Stimulated activated naive CD4-positive, alpha-beta T cell (primary cell): Measurements from ENCODE around the gene AHNAK2.
"Not testable (repeated sequence)": the region's sequence is repeated elsewhere in the genome, so short reads cannot be mapped to it uniquely, and the experiment has no call there.

ENCODE experiments used
- DNase-seq, 6 experiments: peaks; one replicate each; lab custom pipeline; 2025; lab: John Stamatoyannopoulos, UW

AHNAK2 gene

DNA sequence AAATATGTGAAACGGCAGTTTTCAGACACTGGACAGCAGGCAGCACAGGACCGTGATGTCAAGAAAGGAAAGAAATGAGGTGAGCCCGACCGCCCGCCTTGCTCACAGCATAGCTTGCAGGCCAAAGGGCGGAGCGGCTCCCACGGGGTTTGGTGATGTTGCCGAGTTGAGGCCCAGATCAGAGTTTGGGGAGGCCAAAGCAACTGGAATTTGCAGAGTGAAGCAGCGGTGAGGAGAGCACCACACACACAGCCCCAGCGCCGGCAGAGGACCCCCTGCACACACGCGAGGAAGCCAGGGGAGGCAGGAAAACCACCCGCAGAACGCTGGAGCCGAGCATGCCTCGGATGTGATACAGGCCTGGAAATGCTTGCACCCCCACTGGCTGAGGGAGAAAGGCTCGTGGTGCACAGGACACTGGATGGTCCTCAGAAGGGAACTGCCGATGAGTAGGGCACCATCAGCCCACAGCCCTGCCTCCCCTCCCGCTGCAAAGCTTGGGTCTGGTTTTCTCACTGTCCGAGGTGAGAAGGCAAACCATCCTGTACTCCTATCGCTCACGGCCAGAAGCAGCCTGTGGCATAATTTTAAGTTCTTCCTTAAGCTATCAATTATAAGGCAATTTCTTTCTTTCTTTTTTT, 79.2 kb downstream of the AHNAK2 start:
- DNase-seq: no peak

DNA sequence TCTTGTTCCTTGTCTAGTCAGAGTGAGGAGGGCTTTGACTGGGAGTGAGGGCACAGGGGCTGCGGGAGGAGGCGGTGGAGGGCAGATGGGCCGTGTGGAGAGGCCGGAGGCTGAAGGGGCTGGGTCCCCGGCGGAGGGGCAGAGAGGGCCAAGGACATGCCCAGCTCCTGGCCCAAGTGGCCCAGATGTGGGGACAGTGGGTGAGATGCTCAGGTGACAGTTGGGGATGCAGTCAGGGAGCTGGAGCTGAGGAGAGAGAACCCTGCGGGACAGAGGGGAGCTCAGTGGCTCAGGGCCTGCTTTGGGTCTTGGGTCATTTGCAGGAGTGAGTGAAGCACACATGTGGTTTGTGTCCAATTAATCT, 80.0 kb downstream of the AHNAK2 start:
- DNase-seq: no peak

DNA sequence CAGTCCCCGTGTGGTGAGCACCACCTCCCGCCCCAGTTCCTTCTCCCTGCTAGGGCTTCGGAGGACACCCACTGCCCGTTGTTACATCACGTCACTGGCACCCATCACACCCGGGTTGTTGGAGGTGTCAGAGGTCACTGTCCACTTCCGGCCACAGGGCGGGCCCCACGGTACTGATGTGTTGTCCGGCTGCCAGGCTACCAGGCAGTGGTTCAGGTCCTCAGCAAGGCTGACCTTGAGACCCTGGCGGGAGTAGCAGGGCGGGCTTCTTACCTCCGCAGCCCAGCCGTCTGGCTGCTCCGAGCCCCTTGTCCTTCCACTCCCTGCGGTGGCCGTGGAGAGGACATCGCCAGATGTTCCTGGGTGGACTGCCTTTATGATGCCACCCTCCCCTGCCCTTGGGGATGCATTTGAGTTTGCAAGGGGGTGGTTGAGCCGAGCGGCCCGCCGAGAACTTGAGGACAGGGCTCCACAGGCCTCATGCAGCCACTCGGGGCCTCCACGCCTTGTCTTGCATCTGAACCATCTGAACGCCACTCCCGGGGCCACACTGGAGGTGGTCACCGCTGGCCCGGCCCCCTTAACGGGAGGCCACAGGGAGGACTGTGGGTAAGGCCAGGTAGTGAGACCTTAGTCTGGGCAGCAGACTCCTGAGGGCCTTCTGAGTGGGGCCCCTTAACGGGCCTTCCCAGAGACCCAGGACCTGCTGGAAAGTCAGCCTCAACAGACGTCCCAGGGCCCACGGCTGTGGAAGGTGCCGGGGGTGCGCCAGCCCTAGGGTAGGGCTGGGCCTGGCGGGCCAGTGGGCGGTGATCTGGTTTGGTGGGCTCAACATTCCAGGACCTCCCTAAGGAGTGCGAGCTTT, 80.6 kb downstream of the AHNAK2 start:
- no peak for DNase-seq

DNA sequence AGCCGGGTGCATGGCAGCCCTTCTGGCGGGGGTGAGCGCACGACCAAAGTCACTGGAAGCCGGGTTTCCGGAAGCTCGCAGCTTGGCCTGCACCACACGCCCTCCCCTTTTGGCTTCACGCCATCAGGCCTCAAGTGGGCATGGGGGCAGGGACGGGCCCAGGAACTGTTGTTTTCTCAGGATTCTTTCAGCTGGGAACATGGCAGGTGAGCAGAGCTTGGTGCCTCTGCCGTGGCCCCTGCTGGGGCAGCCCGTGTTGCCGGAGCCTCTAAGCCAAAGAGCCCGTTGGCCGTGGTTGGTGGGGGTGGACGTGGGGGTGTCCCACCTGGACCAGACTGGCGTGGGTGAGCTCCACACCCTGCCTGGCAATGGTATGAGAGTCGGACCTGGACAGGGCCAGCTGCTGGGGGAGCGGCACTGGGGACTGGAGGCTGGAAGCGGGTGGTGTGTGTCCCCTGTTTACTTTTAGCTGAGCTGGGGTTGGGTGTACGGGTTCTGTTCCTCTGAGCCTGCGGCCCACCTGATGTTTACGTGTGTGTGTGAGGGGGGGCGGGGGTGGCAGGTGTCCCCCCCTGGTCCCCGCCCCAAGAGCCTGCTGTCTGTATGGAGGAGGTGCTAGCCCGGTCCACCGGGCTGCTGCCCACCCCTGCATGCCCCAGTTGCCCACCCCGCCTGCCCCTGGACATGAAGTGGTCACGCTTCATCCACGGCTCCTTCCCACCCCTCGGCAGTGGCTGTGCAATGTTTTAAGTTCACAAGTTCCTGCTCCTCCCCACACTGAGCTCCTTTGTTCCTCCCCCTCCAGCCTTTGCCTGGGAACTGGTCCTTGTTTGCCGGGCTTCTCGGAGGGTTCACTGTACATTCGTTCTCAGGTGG, 82.2 kb downstream of the AHNAK2 start:
- DNase-seq: no peak

DNA sequence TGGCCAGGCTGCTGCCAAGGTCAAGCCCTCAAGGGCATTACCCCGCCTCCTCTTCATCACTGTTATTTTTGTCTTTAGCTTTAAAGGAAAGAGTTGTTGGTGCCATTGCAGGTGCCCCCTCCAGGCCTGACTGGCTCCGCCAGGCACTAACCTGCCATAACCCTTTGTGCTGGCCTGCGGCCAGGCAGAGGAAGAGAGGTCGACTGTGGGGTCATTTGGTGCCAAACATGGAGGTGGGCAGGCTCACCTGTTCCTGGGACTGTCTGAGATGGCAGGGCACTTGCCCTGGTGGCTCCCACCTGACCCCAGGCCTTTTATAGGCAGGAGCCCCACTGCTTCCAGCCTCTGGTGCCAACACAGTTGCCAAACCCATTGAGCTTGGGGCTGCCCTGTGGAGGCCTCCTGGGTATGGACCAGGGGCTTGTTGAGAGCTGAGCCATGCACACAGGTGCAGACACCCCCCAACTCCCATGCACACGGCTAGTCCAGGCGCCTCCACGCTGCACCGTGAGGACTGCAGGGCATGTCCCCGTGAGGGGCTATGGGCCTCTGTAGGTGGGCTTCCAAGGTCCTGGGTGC, 82.9 kb downstream of the AHNAK2 start:
- DNase-seq: no peak

DNA sequence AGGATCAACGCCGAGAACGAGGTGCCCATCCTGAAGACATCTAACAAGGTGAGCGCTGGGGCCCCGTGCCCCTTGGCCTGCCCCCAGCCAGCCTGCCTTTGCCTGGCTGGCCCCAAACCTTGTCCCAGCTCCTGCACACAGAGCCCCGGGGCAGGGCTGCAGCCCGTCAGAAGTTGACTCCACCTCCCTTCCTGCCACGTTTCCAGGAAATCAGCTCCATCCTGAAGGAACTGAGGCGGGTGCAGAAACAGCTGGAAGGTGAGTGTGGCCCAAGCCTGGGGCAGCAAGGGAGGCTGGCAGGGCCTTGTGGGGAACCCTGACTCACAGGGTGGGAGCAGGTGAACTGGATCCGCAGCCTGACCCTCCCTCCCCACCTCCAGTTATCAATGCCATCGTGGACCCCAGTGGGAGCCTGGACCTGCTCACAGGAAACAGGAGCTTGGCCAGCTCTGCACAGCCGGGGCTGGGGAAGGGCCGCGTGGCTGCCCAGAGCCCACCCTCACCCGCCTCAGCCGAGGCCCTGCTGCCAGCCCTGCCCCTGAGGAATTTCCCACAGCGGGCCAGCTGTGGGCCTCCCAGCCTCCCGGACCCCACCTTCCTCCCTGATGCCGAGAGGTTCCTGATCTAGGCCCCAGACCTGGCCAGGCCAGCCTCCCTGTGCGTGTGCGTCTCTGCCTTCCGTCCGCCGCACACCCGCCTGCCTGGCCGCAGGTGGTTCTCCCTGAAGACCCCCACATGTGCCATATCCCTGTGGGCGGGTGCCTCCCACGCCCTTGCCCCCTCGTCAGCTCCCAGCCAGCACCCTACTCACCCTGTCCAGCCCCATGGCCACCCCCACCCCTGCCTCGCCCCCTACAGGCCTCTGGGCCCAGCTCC, 83.6 kb downstream of the AHNAK2 start:
- DNase-seq: no peak

DNA sequence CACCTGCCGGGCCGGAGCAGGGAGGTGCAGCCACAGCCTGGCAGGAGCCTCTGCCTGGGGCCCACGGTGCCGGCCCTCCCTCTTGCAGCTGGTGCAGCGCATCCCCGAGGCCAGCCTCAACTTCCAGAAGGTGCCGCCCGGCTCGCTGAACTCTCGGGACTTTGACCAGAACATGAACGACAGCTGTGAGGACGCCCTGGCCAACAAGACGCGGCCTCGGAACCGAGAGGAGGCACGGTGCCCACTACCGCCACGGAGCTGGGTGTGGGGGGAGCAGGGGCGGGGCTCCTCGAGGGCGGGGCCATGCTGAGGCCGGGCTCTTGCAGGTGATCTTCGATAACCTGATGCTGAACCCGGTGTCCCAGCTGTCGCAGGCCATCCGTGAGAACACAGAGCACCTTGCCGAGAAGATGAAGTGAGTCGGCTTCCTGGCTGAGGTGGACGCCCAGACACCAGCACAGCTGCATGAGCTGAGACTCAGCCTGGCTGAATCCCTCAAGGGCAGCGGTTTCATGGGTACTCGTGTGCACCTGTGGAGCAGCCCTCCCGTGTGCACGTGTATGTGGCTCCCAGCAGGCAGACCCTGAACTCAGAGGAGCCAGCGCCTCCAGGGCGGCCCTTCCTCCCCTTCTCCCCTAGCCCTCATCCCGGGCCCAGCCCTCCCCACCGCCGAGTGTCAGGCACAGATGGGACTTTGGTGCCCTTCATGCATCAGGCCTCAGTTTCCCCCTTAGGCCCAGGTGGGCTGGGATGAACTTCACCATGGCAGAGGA, 84.6 kb downstream of the AHNAK2 start:
- no peak for DNase-seq

DNA sequence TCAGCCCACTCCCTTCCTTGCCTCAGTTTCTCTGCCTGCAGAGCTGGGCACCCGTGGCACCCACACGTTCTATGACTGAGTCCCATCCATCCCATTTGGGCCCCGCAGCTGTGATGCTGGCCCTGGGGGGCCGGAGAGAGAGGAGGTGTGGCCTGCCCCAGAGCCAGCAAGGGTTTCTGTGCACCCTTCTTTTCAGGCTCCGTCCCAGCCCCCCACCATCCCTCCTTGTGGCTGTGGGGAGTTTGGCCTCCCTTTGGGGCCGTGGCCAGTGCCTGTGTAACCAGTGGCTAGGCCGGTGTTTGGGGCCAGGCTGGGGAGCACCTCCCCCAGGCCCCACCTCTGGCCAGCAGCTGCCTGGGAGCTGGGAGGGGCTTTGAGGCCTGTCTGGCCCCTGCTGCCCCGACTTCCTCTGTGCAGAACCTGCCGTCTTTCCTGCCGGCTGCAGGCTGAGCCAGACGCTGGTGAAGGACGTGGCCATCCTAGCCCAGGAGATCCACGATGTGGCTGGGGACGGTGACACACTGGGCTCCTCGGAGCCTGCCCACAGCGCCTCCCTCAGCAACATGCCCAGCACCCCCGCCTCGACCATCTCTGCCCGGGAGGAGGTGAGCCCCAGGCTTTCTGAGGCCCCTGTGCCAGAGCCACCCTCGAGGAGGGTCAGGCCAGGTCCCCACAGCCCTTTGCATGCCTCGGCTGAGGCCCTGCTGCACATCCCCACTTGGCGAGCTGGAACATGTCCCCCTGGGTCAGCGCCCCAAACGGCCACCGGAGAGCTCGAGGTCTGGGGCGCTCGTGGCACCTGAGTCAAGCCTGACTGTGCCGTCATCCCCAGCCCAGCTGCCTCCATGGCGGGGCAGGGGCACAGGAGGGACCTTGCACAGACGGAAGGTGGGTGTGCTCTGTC, 85.4 kb downstream of the AHNAK2 start:
- no peak for DNase-seq

DNA sequence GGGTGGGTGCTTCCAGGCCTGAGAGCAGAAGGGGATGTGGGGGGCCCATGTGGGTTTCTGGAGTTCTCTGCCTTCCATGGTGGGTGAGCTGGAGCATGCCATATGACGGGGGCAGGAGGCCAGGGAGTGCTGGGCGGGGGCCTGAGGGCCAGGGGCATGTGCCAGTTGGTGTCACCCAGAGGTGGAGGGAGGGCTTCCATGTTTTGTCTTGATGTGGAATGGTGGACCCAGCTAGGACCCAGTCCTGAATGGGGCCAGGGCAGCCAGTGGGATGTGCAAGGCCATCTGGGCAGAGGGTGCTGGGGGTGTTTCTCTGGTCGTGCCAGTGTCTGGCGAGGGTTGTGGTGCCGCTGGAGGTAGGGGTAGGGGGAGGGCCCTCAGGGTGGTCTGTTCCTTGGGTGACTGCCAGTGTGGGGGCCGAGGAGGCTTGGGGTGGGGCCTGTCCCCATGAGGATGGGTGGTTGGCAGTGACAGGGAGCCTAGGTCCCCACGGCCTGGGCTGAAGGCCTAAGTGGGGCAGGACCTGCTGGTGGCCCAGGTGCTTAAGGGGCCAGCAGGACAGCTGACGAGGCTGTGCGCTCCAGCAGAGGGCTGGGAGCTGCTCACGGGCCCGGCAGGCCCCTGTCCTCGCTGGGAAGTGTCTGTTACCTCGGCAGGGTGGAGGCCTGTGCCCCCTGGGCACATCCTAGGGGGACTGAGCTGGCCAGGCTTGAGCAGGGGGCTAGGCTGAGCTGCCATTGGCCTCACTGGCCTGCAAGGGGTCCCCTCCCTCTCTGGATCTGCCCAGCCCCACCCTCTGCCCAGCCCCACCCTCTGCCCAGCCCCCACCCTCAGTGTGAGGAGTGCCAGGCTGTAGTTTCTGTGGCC, 86.3 kb downstream of the AHNAK2 start:
- DNase-seq: no peak

DNA sequence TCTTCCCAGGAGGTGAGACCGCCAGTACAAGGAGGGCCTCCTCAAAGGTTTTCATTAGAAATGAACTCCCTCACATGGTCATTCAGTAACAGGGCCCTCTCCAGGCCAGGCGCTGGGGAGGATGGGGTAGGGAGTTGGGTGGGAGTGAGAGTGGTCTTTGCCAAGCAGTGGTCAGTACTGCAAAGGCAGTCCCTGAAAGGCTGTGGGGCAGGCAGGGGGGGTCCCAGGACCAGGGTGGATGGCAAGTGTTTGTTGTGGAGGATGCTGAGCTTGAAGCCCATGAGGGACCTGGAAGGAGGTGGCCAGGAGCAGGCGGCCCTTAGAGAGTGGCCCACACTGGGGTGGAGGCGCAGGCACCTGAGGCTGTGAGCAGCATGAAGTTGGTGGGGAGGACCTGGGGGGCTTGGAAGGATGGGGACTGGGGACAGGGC, 87.0 kb downstream of the AHNAK2 start:
- no peak for DNase-seq

DNA sequence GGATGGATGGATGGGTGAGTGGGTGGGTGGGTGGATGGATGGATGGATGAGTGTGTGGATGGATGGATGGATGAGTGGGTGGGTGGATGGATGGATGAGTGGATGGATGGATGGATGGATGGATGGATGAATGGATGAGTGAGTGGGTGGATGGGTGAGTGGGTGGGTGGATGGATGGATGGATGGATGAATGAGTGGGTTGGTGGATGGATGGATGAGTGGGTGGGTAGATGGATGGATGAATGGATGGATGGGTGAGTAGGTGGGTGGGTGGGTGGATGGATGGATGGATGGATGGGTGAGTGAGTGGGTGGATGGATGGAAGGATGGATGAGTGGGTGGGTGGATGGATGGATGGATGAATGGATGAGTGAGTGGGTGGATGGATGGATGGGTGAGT, 87.9 kb downstream of the AHNAK2 start:
- DNase-seq: not testable (repeated sequence)

DNA sequence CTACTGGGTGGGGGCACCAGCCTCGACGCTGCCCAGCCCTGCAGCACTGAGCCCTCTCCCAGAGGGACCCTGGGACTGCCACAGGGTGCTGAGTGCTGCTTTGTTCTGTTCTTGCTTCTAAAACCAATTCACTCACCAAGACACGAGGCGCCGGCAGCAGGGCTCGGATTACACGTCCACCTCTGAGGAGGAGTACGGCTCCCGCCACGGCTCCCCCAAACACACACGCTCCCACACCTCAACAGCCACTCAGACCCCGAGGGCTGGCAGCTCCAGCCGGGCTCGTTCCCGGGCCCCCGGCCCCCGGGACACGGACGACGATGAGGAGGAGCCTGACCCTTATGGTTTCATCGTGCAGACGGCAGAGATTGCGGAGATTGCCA, 88.8 kb downstream of the AHNAK2 start:
- no peak for DNase-seq

DNA sequence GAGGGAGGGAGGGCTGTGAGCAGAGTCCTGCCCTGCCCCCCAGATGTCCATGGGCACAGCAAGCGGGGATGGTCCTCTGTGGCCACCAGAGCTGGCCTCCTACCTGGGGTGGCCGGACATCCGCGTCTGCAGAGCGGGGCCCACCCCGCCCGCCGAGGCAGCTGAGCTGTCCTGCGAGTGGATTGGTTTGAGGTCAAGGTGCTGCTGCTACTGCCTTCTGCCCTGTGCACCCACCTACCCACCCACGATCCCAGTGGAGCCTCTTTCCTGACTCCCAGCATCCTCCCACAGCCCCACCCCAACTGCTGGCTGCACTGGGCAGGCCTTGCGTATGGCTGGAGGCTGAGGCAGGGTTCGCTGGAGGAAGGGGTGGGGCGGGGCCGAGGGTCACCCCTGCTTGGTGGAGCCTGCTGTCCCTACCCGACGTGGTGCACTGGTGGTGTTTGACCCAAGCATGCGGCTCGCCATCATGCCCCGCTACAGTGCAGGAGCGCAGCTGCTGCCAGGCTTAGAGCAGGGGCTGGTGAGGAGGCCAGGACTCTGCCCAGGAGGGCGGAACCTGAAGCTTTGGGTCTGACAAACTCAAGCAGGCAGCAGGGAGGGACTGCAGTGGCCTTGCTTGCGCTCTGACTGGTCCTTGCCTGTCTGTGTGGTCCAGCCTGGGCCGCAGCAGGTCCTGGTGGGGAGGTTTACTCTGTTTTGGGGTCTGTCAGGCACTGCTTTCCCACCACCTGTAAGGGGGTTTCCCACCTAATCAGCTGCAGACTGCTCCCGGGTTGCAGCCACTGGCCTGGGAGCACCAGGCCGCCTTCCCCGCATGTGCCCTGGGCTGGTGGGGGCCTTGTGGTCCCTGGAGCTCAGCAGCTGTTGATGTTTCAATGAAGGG, 89.4 kb downstream of the AHNAK2 start:
- DNase-seq: no peak

DNA sequence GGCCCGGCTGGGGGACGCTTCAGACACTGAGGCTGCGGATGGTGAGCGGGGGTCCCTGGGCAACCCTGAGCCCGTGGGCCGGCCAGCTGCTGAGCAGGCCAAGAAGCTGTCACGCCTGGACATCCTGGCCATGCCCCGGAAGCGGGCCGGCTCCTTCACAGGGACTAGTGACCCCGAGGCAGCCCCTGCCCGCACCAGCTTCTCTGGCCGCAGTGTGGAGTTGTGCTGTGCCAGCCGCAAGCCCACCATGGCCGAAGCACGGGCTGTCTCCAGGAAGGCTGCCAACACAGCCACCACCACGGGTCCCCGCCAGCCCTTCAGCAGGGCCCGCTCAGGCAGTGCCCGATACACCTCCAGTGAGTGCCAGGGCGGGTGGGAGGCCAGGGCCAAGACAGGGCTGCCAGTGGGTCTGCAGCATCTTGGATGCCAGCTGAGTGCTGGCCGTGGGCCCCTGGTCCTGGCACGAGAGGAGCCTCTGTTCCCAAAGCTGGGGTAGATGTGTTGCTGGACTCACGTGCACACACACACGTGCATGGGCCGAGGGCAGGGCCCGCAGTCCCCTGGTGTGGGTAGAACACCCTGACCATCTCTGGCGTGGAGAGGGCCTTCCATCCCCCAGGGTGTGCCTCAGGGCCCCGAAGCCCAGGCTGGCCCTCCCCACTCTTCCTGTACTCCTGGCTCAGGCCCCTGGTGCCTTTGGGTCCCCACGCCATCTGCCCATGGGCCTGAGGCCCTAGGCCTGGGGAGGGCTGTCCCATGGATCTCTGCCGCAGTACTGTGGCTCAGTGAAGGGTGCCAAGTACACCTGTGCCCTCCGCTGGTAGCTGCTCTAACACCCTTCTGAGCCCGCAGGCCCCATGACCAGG, 90.3 kb downstream of the AHNAK2 start:
- no peak for DNase-seq
